ENCODE measurements around the gene ZNF212.
A peak's percentile ranks its signal among the peaks of the same experiment; 100 is the strongest.

The ZNF212 gene

DNA sequence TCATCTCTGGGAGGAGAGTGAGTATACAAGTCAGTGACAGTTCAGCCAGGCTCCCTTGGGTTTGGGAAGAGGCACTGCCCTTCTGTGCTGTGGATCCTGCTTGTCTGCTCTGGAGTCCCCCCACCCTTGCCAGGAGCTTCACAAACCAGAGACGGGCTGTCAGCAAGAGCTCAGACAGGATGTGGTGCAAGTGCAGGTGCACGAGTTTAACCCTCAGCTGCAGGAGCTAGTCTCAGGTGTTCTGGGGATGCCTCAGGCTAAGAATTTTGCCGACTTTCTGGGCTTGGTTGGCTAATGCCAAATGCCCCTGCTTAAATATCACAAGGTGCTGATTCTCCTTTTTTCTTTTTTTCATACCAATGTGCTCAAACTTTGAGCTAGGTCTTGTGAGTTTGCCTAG is 44.9 kb downstream of the ZNF212 start:
- Mint-ChIP-seq H3K27ac (no peak overlapping the region), H3K4me1 (peaks cover 49% of the 10 kb centered on the region), H3K4me3 (peak overlapping the region; percentile 94), H3K9me3 (no peaks in the 10 kb centered on the region), H3K27me3 (no peaks in the 10 kb centered on the region)
- peak; percentile 11 for ATAC-seq
- DNase-seq: peak in 1 of 2 donors; percentile 32

GRCh38 chr7:149284850-149285585 is 45.6 kb downstream of the ZNF212 start:
- Mint-ChIP-seq H3K4me1 (peaks cover 49% of the 10 kb centered on the region), H3K27me3 (no peaks in the 10 kb centered on the region), H3K27ac (peak overlapping the region in 1 of 2 donors; percentile 94), H3K9me3 (no peaks in the 10 kb centered on the region), H3K4me3 (peak overlapping the region; percentile 94)
- DNase-seq (peak; percentile 96 to 97), ATAC-seq (peak; percentile 93)

GRCh38 chr7:149285603-149286002 is 46.2 kb downstream of the ZNF212 start:
- Mint-ChIP-seq H3K27me3 (no peaks in the 10 kb centered on the region), H3K4me3 (peak overlapping the region; percentile 94), H3K9me3 (no peaks in the 10 kb centered on the region), H3K4me1 (peaks cover 52% of the 10 kb centered on the region), H3K27ac (peak overlapping the region in 1 of 2 donors; percentile 47)
- no peak for ATAC-seq
- no peak for DNase-seq

DNA sequence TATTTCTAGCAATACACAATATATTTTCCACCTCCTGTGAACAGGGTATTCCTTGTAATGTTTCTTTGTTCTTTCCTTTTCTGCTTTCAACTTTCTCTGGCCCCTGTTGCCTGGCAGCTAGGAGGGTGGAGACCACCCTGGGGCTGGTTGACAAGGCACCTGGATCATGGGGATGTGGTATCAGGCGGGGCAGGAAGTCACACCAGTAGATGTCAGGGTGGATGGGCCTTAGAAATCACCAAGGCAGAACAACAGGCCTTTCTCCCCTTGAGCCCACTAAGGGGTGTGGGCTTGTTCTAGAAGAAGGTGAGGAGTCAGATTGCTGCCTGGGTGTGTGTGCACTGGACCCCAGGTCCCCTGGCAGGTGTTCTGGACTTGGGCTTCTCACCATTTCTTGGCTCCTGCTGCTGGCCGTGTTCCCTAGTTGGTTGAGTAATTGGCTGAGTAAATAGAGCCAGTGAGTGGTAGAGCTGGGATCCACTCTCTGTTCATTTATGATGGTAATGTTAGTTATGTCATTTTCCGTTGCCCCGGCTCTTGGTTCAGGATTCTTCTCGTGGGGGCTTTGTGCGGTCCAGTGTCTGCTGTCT is 47.5 kb downstream of the ZNF212 start:
- Mint-ChIP-seq H3K27me3 (no peaks in the 10 kb centered on the region), H3K27ac (no peak overlapping the region), H3K4me3 (no peak overlapping the region), H3K9me3 (no peaks in the 10 kb centered on the region), H3K4me1 (peaks cover 57% of the 10 kb centered on the region)
- no peak for ATAC-seq
- no peak for DNase-seq

- no peak overlapping the region for H3K27ac Mint-ChIP-seq
- no peak for DNase-seq
These were observed 48.2 kb downstream of the ZNF212 start for GRCh38 chr7:149287622-149288021.

GRCh38 chr7:149289262-149289661 is 49.8 kb downstream of the ZNF212 start:
- no peaks in the 10 kb centered on the region for H3K27me3 Mint-ChIP-seq
- peaks cover 43% of the 10 kb centered on the region for H3K4me1 Mint-ChIP-seq
- peak overlapping the region in 1 of 2 donors; percentile 68 for H3K27ac Mint-ChIP-seq
- H3K9me3 Mint-ChIP-seq: no peaks in the 10 kb centered on the region
- no peak overlapping the region for H3K4me3 Mint-ChIP-seq
- ATAC-seq (no peak), DNase-seq (no peak)

More at GRCh38 chr7:149287622-149288021, 48.2 kb downstream of the ZNF212 start:
- H3K9me3 Mint-ChIP-seq: no peaks in the 10 kb centered on the region
- H3K4me1 Mint-ChIP-seq: peaks cover 57% of the 10 kb centered on the region
- no peaks in the 10 kb centered on the region for H3K27me3 Mint-ChIP-seq
- ATAC-seq: no peak
- no peak overlapping the region for H3K4me3 Mint-ChIP-seq

DNA sequence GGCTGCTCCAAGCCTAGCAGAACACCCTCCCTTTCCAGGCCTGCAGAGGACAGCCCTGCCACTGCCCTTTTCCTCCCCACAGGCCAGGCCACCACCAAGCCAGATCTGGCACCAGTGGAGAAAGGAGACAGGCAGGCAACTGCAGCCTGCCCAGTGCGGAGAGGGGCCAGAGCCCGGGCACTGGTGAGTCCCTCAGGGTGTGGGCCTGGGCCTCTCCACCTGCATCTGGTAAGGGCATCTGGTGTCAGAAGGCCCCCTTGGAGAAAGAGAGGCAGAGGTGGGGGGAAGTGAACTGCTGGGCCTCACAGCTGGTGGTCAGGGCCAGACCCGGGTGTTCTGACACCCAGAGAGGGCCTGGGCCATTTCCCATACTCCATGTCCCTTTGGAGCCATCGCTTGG is 50.4 kb downstream of the ZNF212 start:
- H3K4me1 Mint-ChIP-seq: peaks cover 37% of the 10 kb centered on the region
- H3K27me3 Mint-ChIP-seq: no peaks in the 10 kb centered on the region
- DNase-seq (no peak), ATAC-seq (no peak)
- H3K9me3 Mint-ChIP-seq: no peaks in the 10 kb centered on the region
- no peak overlapping the region for H3K4me3 Mint-ChIP-seq
- H3K27ac Mint-ChIP-seq: no peak overlapping the region

DNA sequence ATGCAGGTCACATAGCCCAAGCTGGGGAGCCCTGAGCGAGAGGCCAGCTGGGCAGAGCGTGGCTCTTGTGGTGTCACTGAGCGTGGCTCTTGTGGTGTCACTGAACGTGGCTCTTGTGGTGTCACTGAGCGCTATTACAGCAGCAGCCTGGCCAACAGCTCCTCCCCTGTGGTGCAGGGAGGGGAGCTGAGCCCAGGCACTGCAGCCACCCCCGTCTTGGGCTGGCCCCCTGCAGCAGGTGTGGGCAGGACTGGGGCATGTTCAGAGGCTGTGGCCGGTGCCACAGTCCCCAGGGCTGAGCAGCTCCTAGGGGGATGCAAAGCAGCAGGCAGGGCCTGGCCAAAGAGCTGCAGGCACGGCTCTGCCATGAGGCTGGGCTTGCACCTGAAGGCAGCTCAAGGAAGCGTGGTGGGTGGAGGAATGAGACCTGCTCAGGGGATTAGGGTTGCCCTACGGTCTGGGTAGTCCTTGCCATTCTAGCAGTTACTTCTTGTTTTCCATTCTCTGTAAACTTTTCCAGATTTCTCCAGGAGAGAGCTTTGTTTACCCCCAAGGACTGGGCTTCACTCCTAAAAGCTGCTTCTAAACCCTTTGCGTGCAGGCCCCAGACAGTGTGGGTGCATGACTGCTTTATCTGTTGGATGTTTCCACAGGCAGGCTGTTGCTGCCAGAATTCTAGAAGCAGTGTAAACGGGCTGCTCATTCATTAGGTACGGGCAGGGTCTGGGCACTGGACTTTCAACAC is 51.8 kb downstream of the ZNF212 start:
- no peaks in the 10 kb centered on the region for H3K27me3 Mint-ChIP-seq
- peak; percentile 57 for ATAC-seq
- H3K4me3 Mint-ChIP-seq: no peak overlapping the region
- peaks cover 24% of the 10 kb centered on the region for H3K4me1 Mint-ChIP-seq
- no peak for DNase-seq
- peak overlapping the region; percentile 38 to 95 for H3K27ac Mint-ChIP-seq
- no peaks in the 10 kb centered on the region for H3K9me3 Mint-ChIP-seq

GRCh38 chr7:149291781-149292461 is 52.5 kb downstream of the ZNF212 start:
- no peaks in the 10 kb centered on the region for H3K27me3 Mint-ChIP-seq
- H3K27ac Mint-ChIP-seq: peak overlapping the region in 1 of 2 donors; percentile 74
- DNase-seq (no peak), ATAC-seq (no peak)
- no peaks in the 10 kb centered on the region for H3K9me3 Mint-ChIP-seq
- H3K4me1 Mint-ChIP-seq: peaks cover 19% of the 10 kb centered on the region
- H3K4me3 Mint-ChIP-seq: no peak overlapping the region

DNA sequence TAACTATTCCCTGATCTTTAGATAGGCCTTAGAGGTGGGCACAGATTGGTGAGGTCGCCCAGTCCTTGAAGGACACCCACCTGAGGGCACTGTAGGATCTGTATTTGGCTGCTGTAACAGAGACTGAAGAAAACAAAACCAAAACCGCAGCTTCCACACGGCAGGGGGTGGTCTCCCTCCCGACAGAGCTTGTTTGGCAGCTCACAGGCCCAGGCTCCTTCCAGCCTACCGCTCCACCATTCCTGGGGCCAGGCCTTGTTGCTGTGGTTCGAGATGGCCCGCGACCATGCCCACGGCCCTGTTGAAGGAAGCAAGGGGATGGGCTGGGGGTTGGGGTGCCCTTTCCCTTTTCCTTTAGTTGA is 53.0 kb downstream of the ZNF212 start:
- Mint-ChIP-seq H3K4me1 (peaks cover 19% of the 10 kb centered on the region), H3K27ac (peak overlapping the region in 1 of 2 donors; percentile 74), H3K9me3 (no peaks in the 10 kb centered on the region), H3K4me3 (no peak overlapping the region), H3K27me3 (no peaks in the 10 kb centered on the region)
- ATAC-seq (no peak), DNase-seq (no peak)

DNA sequence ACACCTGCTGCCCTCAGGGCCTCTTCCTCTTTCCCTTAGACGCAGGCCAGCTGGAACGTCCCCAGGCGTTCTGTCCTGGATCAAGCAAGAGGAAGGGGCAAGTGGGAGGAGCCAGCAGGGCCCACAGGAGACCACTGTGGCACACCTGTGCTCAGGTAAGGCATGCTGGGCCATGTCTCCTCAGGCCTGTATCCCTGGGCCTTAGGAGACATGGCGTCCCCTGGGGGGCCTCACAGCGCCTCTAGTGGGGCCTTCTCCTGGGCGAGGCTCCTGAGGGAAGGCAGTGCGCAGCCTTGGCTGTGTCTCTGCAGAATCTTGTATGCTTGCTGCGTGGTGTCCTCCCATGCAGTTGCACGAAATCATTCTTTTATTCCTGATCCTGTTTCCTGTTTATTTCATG is 53.9 kb downstream of the ZNF212 start:
- Mint-ChIP-seq H3K4me1 (peaks cover 16% of the 10 kb centered on the region), H3K27me3 (no peaks in the 10 kb centered on the region), H3K27ac (no peak overlapping the region), H3K9me3 (peaks cover 0 to 4% of the 10 kb centered on the region in 2 donors), H3K4me3 (no peak overlapping the region)
- DNase-seq: no peak
- no peak for ATAC-seq

- H3K4me3 Mint-ChIP-seq: no peak overlapping the region
- H3K9me3 Mint-ChIP-seq: peaks cover 0 to 11% of the 10 kb centered on the region in 2 donors
- peaks cover 16% of the 10 kb centered on the region for H3K4me1 Mint-ChIP-seq
- ATAC-seq: peak; percentile 6
- DNase-seq: no peak
- H3K27ac Mint-ChIP-seq: no peak overlapping the region
- no peaks in the 10 kb centered on the region for H3K27me3 Mint-ChIP-seq
These were observed 54.6 kb downstream of the ZNF212 start for GRCh38 chr7:149293946-149294633.

DNA sequence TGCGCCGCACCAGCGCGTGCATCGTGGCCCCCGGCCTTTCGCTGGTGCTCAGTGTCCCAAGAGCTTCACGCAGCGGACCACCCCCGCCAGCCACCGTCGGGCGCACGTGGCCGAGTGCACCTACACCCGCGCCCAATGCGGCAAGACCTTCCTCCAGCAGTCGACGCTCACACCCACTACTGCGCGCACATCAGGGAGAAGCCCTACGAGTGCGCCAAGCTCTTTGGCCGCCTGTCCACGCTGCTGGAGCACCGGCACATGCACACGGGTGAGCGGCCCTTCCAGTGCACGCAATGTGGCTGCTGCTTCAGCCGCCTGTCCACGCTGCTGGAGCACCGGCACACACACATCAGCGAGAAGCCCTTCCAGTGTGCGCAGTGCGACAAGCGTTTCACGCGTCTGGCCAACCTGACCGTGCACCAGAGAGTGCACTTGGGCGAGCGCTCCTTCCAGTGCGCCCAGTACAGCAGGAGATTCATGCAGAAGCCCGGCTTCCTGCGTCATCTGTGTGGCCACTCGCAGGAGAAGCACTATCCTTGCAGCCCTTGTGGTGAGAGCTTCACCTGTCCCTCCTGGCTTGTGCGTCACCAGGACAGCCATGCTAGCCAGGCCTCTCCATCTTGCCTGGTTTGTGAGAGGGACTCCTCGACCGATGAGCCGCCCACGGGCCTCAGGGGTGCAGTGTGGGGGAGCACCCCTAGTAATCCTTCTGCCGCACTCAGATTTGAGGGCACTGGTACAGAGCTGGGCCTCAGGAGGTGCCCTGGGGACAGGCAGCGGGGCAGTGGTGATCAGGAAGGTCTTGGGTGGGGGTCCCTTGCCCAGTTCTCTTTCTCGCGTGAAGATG is 55.4 kb downstream of the ZNF212 start:
- Mint-ChIP-seq H3K4me1 (peaks cover 16% of the 10 kb centered on the region), H3K27me3 (no peaks in the 10 kb centered on the region), H3K27ac (peak overlapping the region in 1 of 2 donors; percentile 19), H3K9me3 (peaks cover 0 to 12% of the 10 kb centered on the region in 2 donors), H3K4me3 (no peak overlapping the region)
- DNase-seq (peak in 1 of 2 donors; percentile 9), ATAC-seq (no peak)

GRCh38 chr7:149295481-149295850 is 56.0 kb downstream of the ZNF212 start:
- DNase-seq (no peak), ATAC-seq (no peak)
- H3K4me1 Mint-ChIP-seq: peaks cover 15% of the 10 kb centered on the region
- H3K4me3 Mint-ChIP-seq: no peak overlapping the region
- peaks cover 0 to 12% of the 10 kb centered on the region in 2 donors for H3K9me3 Mint-ChIP-seq
- H3K27me3 Mint-ChIP-seq: no peaks in the 10 kb centered on the region
- H3K27ac Mint-ChIP-seq: peak overlapping the region in 1 of 2 donors; percentile 85
